Adrenal gland (tissue), 12 donors: Measurements from ENCODE around the gene GPC3. TPM values are rescaled to one million over a fixed set of nuclear protein-coding genes. Genes with fewer than 3 reads are reported as not detected.

Experiments used
- DNase-seq, 7 donors: peaks; one replicate each; pipeline ENCODE4 v3.0.0-alpha.2; 2019 to 2020
- H3K27ac ChIP-seq, 5 donors: fragments of 200-600 bp; sonication (generic) in 4 of 5; 1 replicate in 3 of 5; 2 replicates in 2 of 5; pipeline versions ENCODE4 v1.5.1 to v1.8.0; 2016 to 2020; ENCODE audit warnings: mild to moderate bottlenecking in 1 of 5
- H3K27me3 ChIP-seq: fragments of 200-600 bp; 2 replicates; pipeline ENCODE4 v1.8.0; 2021
- H3K36me3 ChIP-seq, 2 donors: fragments of 200-600 bp; replicated peaks in 1 of 2; 1 replicate in 1 of 2; 2 replicates in 1 of 2; pipeline versions ENCODE4 v1.5.1 to v1.8.0; 2018 to 2022
- H3K4me1 ChIP-seq, 2 donors: fragments of 200-600 bp; replicated peaks in 1 of 2; 1 replicate in 1 of 2; 2 replicates in 1 of 2; pipeline versions ENCODE4 v1.5.1 to v1.8.0; 2018 to 2021
- H3K4me3 ChIP-seq, 4 donors: fragments of 200-600 bp; sonication (generic) in 3 of 4; one replicate each; pipeline ENCODE4 v1.5.1; 2016 to 2018
- H3K9me3 ChIP-seq, 3 donors: fragments of 200-600 bp; sonication (generic) in 1 of 3; replicated peaks in 1 of 3; 1 replicate in 2 of 3; 2 replicates in 1 of 3; pipeline versions ENCODE4 v1.5.1 to v1.8.0; 2016 to 2021
- POLR2A ChIP-seq, 2 donors: fragments of 450-650 bp; IDR thresholded peaks; one replicate each; pipeline ENCODE4 v1.6.1; 2017; ENCODE audit warnings: antibody characterized with exemption in 2 of 2, mild to moderate bottlenecking in 2 of 2, moderate library complexity in 1 of 2
- WGBS, 4 donors: extraction: QIAGEN DNeasy Blood & Tissue Kit in 2 of 4; methylation state at CpG; one replicate each; pipeline versions ENCODE4 v1.1.5 to v1.1.7; 2013 to 2017; 5-methylcytosine and 5-hydroxymethylcytosine counted together
- intact Hi-C, 2 donors: fragments of 100-400 bp; cut with DNase I; formaldehyde crosslinking; loops; one replicate each; pipeline versions ENCODE4 v1.14.1 to v1.15.0; 2022 to 2023
- polyA plus RNA-seq, 3 donors: library from polyadenylated mRNA; stranded (reverse); fragments of 200-250 nt in 2 of 3; fragments of 350-450 nt in 1 of 3; fragmentation: Illumina TruSeq in 1 of 3; extraction: RNeasy Lipid Tissue Mini Kit (QIAGEN cat#74804) in 1 of 3; gene quantifications; one replicate each; pipeline ENCODE4 v1.2.3, GENCODE V29; 2013 to 2014
- total RNA-seq, 9 donors: library from RNA; depleted of rRNA in 4 of 9; stranded (reverse); fragments of >200 nt in 4 of 9; fragments of 120-200 nt in 1 of 9; fragmentation: NEBNext Ultra II Directional in 1 of 9; extraction: Animal tissue kit (Norgen Biotek cat#: 25700) in 1 of 9; gene quantifications; one replicate each; pipeline versions ENCODE4 v1.1.0 to v1.2.4, GENCODE V29; 2013 to 2023
- TF ChIP-seq, protein P1 (sequence below), 6 experiments: fragments of 450-650 bp in 4 of 6; fragments of 200-600 bp in 2 of 6; sonication (generic) in 1 of 6; IDR thresholded peaks; 1 replicate in 5 of 6; 2 replicates in 1 of 6; pipeline versions ENCODE4 v1.5.1 to v1.8.0; 2016 to 2021; ENCODE audit warnings: antibody characterized with exemption in 6 of 6, mild to moderate bottlenecking in 2 of 6, moderate library complexity in 1 of 6
- donor health status: healthy with polysubstance abuse.
- donor health status: Bipolar disorder and iron deficiency.
- donor health status: DM: yes; HTN: yes; CAD: no.
- donor health status: DM: no; HTN: no; CAD: no.
- donor health status: DM: no; HTN: no; CAD: no.
- donor health status: DM: yes; HTN: yes; CAD: no.

The GPC3 gene
- total and polyA plus RNA-seq, 12 donors = 3.5 to 56.7 (median 20.9) TPM

DNA sequence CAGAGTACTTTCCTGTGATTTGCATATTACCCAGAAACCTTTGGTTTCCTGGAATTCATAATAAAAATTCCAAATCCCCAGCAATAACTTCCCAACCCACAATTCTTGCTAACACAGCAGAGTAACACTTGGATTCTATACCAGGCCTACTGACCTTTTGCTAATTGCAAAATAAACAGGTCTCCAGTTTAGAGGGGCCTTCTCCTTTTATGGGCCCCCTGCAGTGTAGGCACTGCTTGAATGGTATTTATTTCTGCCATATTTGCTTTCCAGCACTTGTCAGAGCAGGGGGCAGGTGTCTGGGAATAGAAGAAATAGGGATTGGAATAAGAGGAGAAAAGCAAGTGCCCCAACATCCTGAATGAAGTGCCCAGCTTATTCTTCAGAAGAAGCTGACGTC is 25.3 kb upstream of the GPC3 start:
- Histone ChIP-seq H3K4me1 (no peaks in the 10 kb centered on the region), H3K36me3 (no peaks in the 10 kb centered on the region), H3K4me3 (no peak overlapping the region), H3K9me3 (no peaks in the 10 kb centered on the region), H3K27ac (no peak overlapping the region), H3K27me3 (no peaks in the 10 kb centered on the region)
- 32 to 78% (median 60%) methylated on average over 1 of the region's 1 CpG for WGBS, 4 donors
- intact Hi-C loops = no loop called here
- TF ChIP-seq, protein P1, sequence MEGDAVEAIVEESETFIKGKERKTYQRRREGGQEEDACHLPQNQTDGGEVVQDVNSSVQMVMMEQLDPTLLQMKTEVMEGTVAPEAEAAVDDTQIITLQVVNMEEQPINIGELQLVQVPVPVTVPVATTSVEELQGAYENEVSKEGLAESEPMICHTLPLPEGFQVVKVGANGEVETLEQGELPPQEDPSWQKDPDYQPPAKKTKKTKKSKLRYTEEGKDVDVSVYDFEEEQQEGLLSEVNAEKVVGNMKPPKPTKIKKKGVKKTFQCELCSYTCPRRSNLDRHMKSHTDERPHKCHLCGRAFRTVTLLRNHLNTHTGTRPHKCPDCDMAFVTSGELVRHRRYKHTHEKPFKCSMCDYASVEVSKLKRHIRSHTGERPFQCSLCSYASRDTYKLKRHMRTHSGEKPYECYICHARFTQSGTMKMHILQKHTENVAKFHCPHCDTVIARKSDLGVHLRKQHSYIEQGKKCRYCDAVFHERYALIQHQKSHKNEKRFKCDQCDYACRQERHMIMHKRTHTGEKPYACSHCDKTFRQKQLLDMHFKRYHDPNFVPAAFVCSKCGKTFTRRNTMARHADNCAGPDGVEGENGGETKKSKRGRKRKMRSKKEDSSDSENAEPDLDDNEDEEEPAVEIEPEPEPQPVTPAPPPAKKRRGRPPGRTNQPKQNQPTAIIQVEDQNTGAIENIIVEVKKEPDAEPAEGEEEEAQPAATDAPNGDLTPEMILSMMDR (IDR thresholded peaks at IDR 0.05) = no peak
- no peak for TF ChIP-seq POLR2A (IDR thresholded peaks at IDR 0.05)
- no peak for DNase-seq

DNA sequence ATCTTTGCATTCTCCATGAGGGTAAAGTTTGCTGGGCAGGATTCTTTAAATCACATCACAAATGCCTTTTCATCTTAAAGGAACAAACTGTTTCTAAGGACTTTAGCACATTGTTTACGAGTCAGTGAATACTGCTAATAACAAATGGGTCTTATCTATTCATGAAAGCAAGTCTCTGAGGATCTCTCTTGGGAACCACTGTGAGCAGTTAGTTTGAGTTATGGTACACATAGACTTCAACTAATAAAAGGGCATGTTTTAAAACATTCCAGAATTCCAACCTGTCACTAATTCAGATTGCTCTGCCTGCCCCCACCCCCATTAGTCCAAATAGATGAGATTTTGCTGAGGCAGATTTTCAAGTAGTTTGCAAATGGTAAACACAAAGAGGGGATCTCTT is 22.3 kb upstream of the GPC3 start:
- intact Hi-C loops = no loop called here
- peaks cover 4% of the 10 kb centered on the region for H3K27me3 ChIP-seq
- H3K36me3 ChIP-seq = no peaks in the 10 kb centered on the region
- no peak for DNase-seq
- H3K4me1 ChIP-seq = no peaks in the 10 kb centered on the region
- TF ChIP-seq, protein P1 (IDR thresholded peaks at IDR 0.05) = no peak
- no peak for TF ChIP-seq POLR2A (IDR thresholded peaks at IDR 0.05)
- no peak overlapping the region for H3K27ac ChIP-seq
- H3K9me3 ChIP-seq = no peaks in the 10 kb centered on the region
- WGBS, 4 donors = 60 to 73% (median 71%) methylated on average over 1 of the region's 1 CpG
- no peak overlapping the region for H3K4me3 ChIP-seq

DNA sequence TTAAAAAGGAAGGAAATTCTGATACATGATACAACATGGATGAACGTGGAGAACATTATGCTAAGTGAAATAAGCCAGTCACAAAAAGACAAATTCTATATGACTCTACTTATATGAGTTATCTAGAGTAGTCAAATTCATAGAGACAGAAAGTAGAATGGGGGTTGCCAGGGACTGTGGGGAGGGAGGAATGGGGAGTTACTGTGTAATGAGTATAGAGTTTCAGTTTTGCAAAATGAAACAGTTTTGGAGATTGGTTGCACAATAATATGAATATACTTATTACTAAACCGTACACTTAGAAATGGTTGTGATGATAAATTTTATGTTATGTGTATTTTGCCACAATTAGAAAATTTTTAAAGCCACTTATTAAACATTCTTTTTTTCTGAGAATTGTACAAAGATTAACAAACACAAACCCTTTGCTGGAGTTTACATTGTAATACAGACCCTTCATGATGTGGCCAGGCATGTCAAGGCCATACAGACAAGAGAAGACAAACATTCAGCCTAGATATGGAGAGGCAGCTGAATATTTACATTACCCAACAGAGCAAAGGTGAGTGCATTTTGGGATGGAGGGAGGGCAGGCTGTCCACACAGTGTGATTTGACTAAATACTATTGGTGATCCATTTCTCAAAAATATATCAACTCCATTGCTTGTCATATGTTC is 21.2 kb upstream of the GPC3 start:
- no peak overlapping the region for H3K4me3 ChIP-seq
- no peaks in the 10 kb centered on the region for H3K9me3 ChIP-seq
- intact Hi-C loops = no loop called here
- WGBS, 4 donors = 67 to 78% (median 74%) methylated on average over 2 of the region's 2 CpGs
- no peak for DNase-seq
- H3K36me3 ChIP-seq = no peaks in the 10 kb centered on the region
- no peak overlapping the region for H3K27ac ChIP-seq
- TF ChIP-seq POLR2A (IDR thresholded peaks at IDR 0.05) = no peak
- TF ChIP-seq, protein P1 (IDR thresholded peaks at IDR 0.05) = no peak
- H3K27me3 ChIP-seq = peaks cover 4% of the 10 kb centered on the region
- no peaks in the 10 kb centered on the region for H3K4me1 ChIP-seq

DNA sequence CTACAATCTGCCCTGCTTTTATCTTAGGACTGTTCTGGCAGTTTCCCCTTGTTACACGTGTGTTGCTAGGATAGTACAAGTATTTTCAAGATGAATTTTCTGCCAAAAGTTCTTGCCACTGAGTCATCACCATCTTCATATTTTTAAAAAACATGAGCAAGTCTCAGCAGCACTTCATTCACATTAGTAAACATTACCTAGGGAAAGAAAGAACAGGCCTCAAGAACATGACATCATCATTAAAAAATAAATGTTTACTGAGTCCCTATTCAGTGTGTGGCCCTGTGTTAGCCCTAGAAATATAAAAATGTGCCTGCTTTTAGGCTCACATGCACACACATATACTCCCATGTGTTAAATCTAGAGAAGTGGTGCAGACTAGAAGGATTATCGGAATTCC is 18.7 kb upstream of the GPC3 start:
- Histone ChIP-seq H3K4me3 (no peak overlapping the region), H3K27me3 (peaks cover 7% of the 10 kb centered on the region), H3K36me3 (no peaks in the 10 kb centered on the region), H3K4me1 (no peaks in the 10 kb centered on the region), H3K27ac (no peak overlapping the region), H3K9me3 (no peaks in the 10 kb centered on the region)
- no peak for TF ChIP-seq POLR2A (IDR thresholded peaks at IDR 0.05)
- TF ChIP-seq, protein P1 (IDR thresholded peaks at IDR 0.05) = no peak
- no peak for DNase-seq
- WGBS, 4 donors = 53 to 60% (median 55%) methylated on average over 2 of the region's 2 CpGs
- intact Hi-C loops = no loop called here
